NCI-H446 treated with DMSO at 0.1 percent for 48 hours (cell line): ENCODE results near the gene ERCC5.

Experiments
- DNase-seq: peaks from one replicate; lab custom pipeline; 2025; lab: John Stamatoyannopoulos, UW

Gene ERCC5

DNA sequence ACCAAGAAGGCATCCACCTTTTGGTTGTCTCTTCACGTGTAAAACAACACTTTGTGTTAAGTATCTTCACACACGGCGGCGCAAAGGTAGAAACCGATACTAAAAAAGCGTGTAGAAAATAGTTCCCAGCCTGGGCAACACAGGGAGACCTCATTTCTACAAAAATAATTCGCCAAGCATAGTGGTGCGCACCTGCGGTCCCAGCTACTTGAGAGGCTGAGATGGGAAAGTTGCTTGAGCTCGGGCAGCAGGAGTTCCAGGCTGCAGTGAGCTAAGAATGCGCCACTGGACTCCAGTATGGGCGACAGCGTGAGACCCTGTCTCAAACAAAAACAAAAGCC is 573 bp upstream of the ERCC5 start:
- no peak for DNase-seq

DNA sequence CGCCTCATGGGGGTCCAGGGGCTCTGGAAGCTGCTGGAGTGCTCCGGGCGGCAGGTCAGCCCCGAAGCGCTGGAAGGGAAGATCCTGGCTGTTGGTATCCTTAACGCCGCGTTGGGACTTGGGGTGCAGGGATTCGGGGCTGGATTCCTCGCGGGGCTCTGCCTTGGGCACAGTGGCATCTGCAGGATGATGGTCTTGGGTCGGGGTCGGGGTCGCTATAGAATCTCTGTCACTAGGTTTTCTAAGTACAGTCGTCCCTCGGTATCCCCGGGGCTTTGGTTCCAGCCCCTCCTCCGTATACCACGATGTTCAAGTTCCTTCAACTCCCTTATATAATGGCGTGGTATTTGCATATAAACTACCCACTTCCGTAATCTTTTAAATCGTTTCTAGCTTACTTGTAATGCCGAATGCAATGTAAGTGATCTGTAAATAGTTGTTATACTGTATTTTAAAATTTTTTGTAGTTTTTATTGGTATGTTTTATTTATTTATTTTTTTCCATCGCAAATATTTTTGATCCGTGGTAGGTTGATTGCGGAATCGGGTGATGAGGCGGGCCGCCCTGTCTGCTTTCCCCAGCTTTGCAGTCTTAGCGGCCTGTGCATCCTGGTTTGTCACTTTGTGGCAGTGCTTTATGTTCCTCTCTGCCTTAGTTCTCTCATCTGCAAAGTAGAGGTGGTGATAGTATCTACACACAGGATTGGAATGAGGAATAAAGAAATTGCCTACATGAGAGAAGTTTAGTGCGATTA is 606 bp downstream of the ERCC5 start:
- no peak for DNase-seq

DNA sequence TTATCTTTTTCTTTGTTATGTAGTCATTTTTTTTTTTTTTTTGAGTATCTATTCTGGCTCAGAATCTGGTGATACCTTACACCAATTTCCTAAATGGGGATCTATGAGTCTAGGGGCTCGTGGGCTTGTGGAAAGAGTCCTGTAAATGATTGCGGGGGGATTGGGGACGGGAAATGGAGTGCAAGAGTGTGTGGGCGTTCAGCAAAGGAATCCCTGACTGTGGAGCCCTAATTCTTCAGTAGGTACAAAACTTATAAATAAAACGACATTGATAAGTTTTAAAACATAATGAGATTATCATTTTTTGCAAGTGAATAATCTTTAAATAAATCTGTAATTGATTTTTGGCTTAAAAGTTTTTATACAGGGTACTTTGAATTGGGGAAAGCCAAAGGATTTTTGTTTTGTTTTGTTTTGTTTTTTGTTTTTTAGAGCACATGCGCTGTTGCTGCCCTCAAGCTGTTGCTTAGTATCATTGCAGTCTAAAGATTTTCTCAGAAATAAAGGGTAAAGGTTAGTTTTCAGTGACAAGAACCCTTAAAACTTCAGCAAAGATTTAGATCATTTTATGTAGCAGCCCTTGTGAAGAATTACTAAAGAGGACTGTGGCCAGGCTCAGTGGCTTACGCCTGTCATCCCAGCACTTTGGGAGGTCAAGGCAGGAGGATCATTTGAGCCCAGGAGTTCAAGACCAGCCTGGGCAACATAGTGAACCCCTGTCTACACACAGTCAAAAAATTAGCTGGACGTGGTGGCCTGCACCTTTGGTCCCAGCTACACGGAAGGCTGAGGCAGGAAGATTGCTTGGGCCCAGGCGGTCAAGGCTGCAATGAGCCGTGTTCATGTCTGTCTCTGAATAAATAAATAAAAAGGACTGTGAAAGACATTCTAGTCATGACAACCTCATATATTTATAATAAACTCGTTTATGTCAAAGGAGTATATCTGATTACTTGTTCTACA is 1.7 kb downstream of the ERCC5 start:
- DNase-seq: no peak

DNA sequence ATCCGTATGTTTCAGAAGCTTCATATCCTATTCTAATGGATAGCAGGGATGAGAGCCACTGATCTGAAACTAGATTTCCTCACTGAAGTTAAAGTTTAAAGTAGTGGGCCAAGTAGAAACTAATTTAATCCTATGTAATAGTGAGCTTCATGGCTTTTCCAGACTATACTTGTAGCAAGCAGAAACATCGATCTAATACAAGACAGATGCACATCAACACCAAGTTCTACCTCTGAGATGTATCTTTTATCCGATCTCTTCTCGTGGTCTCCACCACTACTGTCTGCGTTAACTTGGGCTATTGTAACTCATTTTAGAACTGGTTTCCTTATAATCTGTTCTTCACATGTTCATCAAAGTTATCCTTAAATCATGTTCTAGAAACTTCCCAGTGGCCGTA is 3.1 kb downstream of the ERCC5 start:
- no peak for DNase-seq

DNA sequence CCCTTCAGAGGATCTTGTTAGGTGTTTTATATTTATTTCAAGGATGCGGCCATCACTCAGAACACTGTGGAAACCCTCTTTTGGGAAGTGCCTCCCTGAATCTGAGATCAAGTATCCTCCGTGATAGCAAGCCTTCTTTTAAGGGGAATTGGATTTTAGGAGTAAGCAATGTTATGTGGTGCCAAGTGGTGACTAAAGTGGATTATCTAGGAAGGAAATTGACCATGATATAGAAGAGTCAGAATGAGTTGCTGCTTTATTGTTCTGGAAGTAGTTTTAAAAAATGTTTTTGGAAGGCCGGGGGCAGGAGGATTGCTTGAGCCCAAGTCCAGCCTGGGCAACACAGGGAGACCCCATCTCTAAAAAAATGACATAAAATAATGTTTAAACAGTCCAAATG is 6.7 kb downstream of the ERCC5 start:
- no peak for DNase-seq

DNA sequence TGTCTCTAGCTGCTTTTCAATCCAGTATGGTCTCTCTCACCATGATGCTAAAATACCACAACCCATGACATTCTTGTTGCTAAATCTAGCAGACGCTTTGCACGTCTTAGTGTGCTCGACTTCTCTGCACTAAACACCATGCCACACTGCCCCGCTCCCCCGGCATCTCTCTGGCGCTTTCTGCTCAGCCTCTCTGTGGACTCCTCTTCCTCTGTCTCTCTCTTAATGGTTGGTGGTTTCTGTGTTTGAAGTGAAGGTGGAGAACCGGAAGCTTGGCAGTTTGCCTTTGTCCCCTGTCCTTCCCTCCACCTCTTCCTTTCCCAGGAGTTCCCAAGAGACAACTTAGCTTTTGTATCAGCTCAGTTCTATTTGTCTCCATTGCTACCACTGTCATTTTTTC is 8.8 kb downstream of the ERCC5 start:
- DNase-seq: no peak

DNA sequence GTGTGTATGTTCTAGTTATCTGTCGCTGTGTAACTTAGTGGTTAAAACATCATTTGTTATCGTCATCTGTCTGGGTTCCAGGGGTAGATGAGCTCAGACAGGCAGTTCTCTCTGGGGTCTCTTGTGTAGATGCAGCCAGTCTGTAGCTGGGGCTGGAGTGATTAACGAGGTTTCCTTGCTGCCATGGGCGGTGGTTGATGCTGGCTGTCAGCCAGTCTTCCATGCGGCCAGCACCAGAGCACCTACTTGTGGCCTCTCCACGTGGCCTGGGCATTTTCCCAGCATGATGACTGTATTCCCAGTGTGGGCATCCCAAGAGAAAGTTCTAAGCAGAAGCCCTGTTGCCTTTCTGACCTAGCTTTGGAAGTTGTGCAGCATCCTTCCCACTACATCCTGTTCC is 10.7 kb downstream of the ERCC5 start:
- DNase-seq: no peak

DNA sequence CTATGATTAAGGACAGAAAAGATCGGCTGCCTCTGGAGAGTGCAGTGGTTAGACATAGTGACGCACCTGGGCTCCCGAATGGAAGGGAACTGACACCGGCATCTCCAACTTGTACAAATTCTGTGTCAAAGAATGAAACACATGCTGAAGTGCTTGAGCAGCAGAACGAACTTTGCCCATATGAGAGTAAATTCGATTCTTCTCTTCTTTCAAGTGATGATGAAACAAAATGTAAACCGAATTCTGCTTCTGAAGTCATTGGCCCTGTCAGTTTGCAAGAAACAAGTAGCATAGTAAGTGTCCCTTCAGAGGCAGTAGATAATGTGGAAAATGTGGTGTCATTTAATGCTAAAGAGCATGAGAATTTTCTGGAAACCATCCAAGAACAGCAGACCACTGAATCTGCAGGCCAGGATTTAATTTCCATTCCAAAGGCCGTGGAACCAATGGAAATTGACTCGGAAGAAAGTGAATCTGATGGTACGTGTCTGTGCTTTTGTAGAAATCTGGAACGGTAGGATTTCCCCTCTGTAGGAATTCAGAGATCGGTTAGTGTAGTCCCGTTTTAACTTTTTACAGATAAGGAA is 16.9 kb downstream of the ERCC5 start:
- no peak for DNase-seq

DNA sequence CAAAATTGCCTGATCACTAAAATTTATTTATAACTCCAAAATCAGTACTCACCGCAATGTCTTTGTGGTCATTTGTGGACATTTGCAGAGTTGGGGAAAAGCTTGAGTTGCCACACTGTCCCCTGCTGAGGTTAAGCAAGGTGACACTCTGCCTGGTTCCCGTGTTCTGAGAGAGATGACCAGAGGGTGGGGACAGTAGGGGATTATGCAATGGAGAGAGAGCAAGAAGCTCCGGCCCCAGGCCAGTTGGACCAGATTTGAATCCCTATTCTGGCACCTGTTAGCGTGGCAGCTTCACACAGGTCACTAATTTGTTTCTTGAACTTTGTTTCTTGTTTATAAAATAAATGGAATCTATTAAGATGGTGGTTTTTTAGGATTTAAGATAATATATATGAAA is 17.8 kb downstream of the ERCC5 start:
- DNase-seq: no peak

DNA sequence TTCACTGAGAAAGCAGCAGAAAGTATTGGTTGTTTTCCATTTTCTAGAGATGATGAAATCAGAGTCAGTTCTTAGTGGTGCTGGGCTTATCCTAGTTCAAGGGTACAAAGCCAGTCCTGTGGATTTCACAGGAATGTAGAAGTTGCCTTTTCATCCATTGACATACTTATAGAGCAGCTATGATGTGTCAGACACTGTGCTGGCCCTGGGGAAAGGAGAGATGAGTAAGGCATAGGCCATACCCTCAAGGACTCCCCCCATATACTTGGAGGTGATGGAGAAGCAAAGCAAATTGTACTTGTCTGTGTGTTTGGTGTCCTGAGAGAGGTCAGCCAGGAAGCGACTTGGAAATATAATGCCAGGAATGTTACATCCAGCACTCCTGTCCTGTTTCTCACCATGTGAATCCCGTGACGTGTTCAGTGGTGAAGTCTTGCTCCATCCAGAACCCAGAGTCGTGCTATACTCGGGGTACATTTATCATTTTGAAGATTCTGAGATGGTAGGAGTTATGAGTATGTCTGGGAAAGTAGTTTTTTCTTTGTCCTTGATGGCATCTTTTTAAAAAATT is 22.6 kb downstream of the ERCC5 start:
- DNase-seq: no peak

DNA sequence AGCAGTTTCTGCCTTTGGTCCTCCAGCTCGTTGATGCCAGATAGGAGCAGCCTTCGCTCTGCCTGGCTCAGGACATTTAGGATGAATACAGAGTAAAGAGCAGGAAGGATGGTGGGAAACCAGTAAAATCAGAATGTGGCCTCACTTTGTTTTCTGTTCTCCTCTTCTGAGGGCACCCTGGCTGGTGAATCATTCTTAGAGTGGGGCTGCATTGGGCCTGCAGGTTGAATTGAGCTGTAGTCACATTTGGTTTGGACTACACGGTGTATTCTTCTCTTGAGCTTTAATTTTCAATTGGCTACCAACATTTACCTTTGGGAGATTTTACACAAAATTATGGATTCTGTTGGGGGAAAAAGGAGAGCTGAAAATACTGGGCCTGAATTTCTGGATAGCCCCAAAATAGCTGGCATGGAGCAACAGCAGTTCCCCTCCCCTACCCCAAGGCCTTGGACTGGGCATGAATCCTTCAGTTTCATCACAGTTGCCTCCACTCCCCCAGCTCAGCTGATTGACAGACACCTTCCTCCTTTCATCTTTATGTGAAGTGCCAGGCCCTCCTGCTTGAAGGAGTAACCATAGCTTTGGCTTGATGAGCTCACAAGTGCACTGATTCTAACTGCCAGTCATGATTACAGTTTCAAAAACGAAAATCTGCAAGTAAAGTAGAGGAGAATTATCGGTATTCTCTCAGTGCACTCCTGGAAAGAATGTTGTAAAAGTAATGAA is 24.3 kb downstream of the ERCC5 start:
- DNase-seq: no peak

DNA sequence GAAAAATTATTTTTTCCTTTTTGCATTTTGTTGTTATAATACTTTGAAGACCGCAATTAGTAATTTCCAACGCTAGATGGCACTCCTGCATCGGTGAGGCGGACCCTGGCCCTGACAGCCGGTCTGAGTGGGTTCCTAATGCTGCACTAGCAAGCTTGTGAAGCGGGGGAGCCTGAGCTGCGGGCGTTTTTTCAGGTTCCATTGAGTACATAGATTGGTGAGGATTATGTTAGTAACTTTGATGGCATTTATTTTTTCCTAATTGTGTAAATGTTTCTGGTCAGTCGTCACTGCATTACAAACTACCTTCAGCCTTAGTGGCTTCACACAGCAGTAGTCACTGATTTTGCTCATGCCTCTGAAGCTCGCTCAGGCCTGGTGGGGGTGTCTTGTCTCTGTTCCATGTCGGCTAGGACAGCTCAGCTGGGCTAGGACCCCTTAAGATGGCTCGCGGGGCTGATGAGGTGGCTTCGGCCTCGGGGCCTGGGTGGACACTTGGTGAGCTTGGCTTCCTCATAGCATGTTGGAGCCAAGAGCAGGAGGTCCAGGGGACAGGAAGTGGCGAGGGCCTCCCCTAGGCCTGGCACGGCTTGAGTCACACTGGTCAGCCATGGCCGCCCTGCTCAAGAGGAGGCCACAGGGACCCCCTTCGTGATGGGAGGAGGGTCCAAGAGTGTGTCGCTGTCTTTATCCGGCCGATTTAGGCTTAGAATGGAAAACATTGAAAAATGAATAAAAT is 25.0 kb downstream of the ERCC5 start:
- DNase-seq: peak; percentile 10

DNA sequence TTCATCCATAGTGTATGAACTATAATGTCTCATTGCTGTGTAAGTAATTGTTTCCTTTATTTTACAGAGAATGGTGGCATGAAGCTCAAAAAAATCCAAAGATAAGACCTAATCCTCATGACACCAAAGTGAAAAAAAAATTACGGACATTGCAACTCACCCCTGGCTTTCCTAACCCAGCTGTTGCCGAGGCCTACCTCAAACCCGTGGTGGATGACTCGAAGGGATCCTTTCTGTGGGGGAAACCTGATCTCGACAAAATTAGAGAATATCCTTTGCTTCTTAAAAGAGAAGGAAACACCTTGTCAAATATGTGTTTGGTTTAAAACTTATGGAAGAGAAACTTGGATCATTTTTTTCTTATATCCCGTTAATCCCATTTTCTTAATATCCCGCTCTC is 26.3 kb downstream of the ERCC5 start:
- DNase-seq: no peak

DNA sequence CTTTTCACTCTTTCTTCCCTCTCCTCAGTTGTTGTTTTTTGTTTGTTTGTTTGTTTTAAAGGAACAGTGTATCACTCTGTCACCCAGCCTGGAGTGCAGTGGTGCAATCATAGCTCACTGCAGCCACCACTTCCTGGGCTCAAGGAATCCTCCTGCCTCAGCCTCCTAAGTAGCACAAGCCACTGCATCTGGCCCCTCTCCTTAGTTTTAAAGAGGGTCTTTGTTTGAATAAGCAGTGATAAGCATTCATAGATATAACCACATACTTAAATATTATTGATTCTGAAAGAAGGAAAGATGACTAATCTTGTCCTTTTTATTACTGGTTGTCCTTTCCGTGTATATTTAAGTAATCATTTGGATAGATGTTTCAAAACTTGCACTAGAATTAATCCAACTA is 26.7 kb downstream of the ERCC5 start:
- no peak for DNase-seq

DNA sequence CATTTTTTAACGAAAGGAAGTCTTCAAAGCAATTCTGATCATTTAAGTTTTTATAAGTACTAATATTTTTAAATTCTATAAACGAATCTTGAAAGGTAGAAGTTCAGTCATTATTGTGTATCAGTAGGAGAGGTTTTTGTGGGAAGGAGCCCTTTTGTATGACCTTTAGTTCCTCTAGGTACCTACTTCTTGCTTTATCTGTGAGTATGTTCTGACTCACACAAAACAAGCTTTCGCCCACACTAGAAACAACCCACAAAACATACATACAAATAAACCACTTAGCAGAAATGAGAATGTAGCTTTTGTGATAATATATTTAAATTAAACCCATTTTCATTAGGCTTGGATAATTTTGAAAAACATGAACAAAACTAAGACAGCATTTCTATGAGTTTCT is 27.8 kb downstream of the ERCC5 start:
- DNase-seq: no peak

DNA sequence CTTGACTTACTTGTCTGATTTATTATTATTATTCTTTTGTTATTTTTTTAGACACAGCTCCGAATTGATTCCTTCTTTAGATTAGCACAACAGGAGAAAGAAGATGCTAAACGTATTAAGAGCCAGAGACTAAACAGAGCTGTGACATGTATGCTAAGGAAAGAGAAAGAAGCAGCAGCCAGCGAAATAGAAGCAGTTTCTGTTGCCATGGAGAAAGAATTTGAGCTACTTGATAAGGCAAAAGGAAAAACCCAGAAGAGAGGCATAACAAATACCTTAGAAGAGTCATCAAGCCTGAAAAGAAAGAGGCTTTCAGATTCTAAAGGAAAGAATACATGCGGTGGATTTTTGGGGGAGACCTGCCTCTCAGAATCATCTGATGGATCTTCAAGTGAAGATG is 29.4 kb downstream of the ERCC5 start:
- DNase-seq: no peak

DNA sequence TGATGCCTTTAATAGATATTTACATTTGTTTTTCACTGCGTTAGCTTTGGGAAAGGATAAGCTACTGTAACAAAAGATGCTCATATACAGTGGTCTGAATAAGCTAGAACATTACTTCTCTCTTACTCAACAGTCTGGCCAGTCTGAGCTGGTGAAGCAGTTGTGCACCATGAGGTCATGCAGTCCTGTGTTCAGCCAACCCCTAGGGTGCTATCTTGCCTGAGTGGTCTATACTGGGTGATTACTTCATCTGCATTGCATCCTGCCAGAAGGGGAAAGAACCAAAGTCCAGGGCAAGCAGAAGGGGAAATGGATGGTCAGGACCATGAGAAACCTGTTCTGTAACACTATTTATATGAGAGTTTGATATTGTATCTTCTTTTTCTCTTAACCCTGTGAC is 31.5 kb downstream of the ERCC5 start:
- DNase-seq: no peak

DNA sequence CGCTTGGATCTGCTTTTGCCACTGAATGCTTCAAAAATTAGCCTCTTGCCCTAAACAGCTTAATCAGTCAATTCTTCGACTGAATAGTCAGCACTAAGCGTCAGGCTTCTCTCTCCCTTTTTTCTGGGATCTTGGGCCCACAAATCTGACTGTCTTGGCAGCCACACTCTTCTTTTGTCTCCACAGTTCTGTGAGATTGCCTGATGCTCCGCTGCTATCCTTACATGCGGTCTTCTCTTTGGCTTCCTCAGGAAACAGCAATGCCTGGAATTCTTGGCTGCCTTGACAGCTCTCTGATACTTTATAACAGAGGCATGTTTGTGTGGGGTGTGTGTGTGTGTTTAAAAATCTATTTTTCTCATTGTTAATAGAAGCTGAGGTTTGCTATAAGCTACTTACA is 32.6 kb downstream of the ERCC5 start:
- DNase-seq: no peak

DNA sequence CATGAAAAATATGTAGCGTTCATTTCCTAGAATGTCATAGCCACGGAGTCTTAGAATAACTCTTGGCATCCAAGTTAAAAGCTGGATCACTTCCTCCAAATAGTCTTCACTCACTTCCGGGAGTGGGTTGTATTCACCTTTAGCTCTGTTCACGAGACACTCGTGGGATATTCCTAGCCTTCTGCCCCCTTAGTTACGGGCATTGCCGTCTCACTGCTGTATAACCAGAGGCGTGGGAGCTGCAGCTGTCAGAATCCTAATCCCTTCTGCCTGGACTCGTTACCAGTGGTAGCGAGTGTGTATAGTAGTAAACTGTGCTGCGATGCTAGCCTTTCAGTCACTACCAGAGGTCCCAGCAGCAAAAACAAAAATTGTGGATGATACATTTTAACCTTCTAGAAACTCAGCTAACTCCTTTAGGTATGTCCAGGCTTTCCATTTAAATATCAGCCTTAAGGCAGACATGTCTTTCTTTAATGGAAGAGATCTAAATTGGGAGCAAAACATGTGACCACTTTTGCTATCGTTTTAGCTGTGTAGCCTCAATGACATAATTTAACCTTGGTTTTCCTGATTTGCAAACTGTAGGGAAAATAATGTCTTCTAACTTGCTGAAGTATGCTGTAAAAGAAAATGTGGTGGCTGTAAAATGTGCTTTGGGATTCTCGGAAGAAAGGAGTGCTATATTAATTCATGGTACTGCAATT is 34.1 kb downstream of the ERCC5 start:
- DNase-seq: no peak

DNA sequence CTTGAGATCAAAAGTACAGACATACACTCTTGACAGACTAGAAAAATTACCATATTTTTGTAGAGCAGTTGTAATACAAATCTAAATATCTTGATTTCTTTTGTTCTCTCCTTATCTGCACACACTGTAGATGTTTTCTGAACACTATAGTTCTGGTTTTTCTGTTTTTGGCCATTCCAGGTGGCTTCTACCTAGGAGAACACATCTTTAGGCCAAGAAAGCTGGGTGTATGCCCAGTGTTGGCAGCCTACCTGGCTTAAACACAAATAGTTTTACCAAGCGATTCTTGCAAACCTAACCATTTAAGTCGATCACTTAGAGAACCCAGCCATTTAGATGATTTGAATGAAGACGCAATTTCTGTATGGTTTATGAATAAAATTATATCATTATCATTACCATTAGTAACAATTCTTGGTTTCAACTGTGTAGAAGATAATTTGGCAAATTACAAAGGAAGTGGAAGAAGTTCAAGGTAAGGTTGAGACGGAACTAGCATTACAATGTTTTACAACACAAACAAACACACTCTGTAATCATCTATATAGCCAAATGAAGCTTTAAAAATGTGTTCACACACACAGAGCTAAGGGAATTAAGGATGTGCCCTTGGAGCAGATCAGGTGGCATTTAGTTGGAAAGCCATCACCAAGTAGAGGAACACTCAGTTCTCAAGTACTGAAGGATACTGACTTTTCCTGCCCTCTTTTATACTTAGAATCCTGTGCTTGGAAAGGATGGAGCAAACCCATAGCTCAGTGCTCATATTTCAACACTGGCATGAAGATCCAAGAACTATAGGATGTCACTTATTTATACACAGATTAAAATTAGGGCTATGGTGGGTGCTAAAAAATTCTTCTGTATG is 36.2 kb downstream of the ERCC5 start:
- no peak for DNase-seq
